ENCODE data around the gene MISP.

MISP gene

GRCh38 chr19:800360-801029, 49.6 kb downstream of the MISP start:
- no peak for DNase-seq
- POLR2A ChIA-PET, result interaction anchor here (0.9 kb wide), 1 partner anchor 10 kb away, joined by 3 read pairs; no protein-coding TSS in a partner anchor
- Histone ChIP-seq H3K9me3 (ENCODE audit: control extremely low read depth in 1 of 5, control insufficient read depth in 4 of 5, insufficient read depth in 2 of 5, low read depth in 1 of 5, low read length in 4 of 5) (no peaks in the 10 kb centered on the region), H3K27ac (ENCODE audit: insufficient read depth in 1 of 2, low read depth in 1 of 2, low read length in 2 of 2, poor library complexity in 1 of 2, severe bottlenecking in 2 of 2) (peak overlapping the region in 1 of 2 experiments; percentile 88), H3K27me3 (replicated peaks in 2 of 5; ENCODE audit: control insufficient read depth in 4 of 5, insufficient read depth in 5 of 5, low read length in 4 of 5) (no peaks in the 10 kb centered on the region), H3K4me3 (ENCODE audit: control insufficient read depth in 1 of 7, extremely low read depth in 1 of 7, insufficient read depth in 4 of 7, low read depth in 2 of 7, low read length in 6 of 7) (peak overlapping the region in 4 of 7 experiments; percentile 4 to 17 (median 8)), H3K36me3 (ENCODE audit: control insufficient read depth in 4 of 4, insufficient read depth in 4 of 4, low read length in 3 of 4) (peaks cover 0 to 73% (median 35%) of the 10 kb centered on the region in 4 experiments), H3K4me1 (ENCODE audit: control extremely low read depth in 1 of 4, control insufficient read depth in 4 of 4, insufficient read depth in 4 of 4, low read length in 3 of 4) (peaks cover 0 to 48% (median 39%) of the 10 kb centered on the region in 4 experiments)
- CTCF ChIA-PET, result interaction anchor here (1.0 kb wide), 2 partner anchors 28 to 41 kb away, joined by 3 read pairs; partner anchors contain the start of gene PRTN3
- 69% methylated on average over 11 of the region's 17 CpGs for WGBS (ENCODE audit: insufficient coverage)

DNA sequence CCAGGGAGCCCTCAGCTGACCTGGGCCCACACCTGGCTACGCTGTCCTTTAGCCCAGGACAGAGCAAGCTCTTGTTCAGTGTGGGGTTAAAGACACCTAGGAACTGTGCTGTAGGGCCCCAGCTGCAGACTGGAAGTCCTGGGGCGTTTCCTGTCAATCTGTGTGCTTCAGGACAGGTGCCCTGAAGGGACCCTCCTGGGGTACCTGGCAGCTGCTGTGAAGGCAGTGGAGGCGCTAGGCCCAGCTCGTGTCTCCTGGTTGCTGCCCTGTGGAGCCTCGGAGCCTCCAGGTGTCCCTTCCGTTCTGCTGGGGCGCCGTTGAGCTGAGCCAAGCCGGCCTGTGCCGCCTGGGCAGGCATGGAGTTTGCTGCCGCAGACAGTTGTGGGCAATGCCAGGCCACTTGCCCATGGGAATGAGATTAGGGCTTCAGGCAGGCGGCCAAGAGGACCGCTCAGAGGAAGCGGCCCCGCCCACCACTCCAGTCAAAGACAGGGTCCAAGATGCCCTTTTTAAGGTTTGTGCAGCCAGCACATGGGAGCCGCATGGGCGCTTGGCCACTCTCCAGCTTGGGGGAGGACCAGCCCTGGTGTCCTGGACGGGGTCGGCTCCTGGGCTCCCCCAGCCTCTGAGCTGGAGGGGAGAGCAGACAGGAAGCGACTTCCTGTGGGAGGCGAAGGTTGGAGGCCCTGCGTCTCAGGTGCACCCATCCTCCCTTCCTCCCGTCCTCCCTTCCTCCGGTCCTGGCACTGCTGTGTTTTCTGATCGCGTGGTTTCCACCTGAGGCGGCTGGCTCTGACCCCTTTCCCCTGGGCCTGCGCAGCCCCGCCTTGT, 50.3 kb downstream of the MISP start:
- Histone ChIP-seq H3K4me3 (ENCODE audit: control insufficient read depth in 1 of 7, extremely low read depth in 1 of 7, insufficient read depth in 4 of 7, low read depth in 2 of 7, low read length in 6 of 7) (peak overlapping the region in 3 of 7 experiments; percentile 4 to 28 (median 26)), H3K9me3 (ENCODE audit: control extremely low read depth in 1 of 5, control insufficient read depth in 4 of 5, insufficient read depth in 2 of 5, low read depth in 1 of 5, low read length in 4 of 5) (no peaks in the 10 kb centered on the region), H3K36me3 (ENCODE audit: control insufficient read depth in 4 of 4, insufficient read depth in 4 of 4, low read length in 3 of 4) (peaks cover 0 to 81% (median 42%) of the 10 kb centered on the region in 4 experiments), H3K4me1 (ENCODE audit: control extremely low read depth in 1 of 4, control insufficient read depth in 4 of 4, insufficient read depth in 4 of 4, low read length in 3 of 4) (peaks cover 0 to 45% (median 37%) of the 10 kb centered on the region in 4 experiments), H3K27me3 (replicated peaks in 2 of 5; ENCODE audit: control insufficient read depth in 4 of 5, insufficient read depth in 5 of 5, low read length in 4 of 5) (no peaks in the 10 kb centered on the region), H3K27ac (ENCODE audit: insufficient read depth in 1 of 2, low read depth in 1 of 2, low read length in 2 of 2, poor library complexity in 1 of 2, severe bottlenecking in 2 of 2) (peak overlapping the region in 1 of 2 experiments; percentile 43)
- DNase-seq, result no peak
- ChIA-PET CTCF (interaction anchor here (1.0 to 1.9 kb wide), 3 partner anchors 29 to 40 kb away, joined by 3 to 4 read pairs (median 3); partner anchors contain the start of gene PRTN3), POLR2A (interaction anchor here (0.9 kb wide), 1 partner anchor 10 kb away, joined by 3 read pairs; no protein-coding TSS in a partner anchor)
- 46% methylated on average over 26 of the region's 29 CpGs for WGBS (ENCODE audit: insufficient coverage)

GRCh38 chr19:801861-802497, 51.1 kb downstream of the MISP start:
- H3K27me3 ChIP-seq (replicated peaks in 2 of 5; ENCODE audit: control insufficient read depth in 4 of 5, insufficient read depth in 5 of 5, low read length in 4 of 5), result no peaks in the 10 kb centered on the region
- H3K36me3 ChIP-seq (ENCODE audit: control insufficient read depth in 4 of 4, insufficient read depth in 4 of 4, low read length in 3 of 4), result peaks cover 5 to 88% (median 49%) of the 10 kb centered on the region in 4 experiments
- CTCF ChIA-PET, result interaction anchor here (1.9 kb wide), 1 partner anchor 31 kb away, joined by 4 read pairs; no protein-coding TSS in a partner anchor
- WGBS (ENCODE audit: insufficient coverage), result 91% methylated on average over 18 of the region's 23 CpGs
- H3K27ac ChIP-seq (ENCODE audit: insufficient read depth in 1 of 2, low read depth in 1 of 2, low read length in 2 of 2, poor library complexity in 1 of 2, severe bottlenecking in 2 of 2), result peak overlapping the region in 1 of 2 experiments; percentile 43
- no peak for DNase-seq
- H3K4me1 ChIP-seq (ENCODE audit: control extremely low read depth in 1 of 4, control insufficient read depth in 4 of 4, insufficient read depth in 4 of 4, low read length in 3 of 4), result peaks cover 0 to 41% (median 34%) of the 10 kb centered on the region in 4 experiments
- no peaks in the 10 kb centered on the region for H3K9me3 ChIP-seq (ENCODE audit: control extremely low read depth in 1 of 5, control insufficient read depth in 4 of 5, insufficient read depth in 2 of 5, low read depth in 1 of 5, low read length in 4 of 5)
- peak overlapping the region in 1 of 7 experiments; percentile 28 for H3K4me3 ChIP-seq (ENCODE audit: control insufficient read depth in 1 of 7, extremely low read depth in 1 of 7, insufficient read depth in 4 of 7, low read depth in 2 of 7, low read length in 6 of 7)
- POLR2A ChIA-PET, result no interaction called here

GRCh38 chr19:802498-803098, 51.7 kb downstream of the MISP start:
- no peaks in the 10 kb centered on the region for H3K9me3 ChIP-seq (ENCODE audit: control extremely low read depth in 1 of 5, control insufficient read depth in 4 of 5, insufficient read depth in 2 of 5, low read depth in 1 of 5, low read length in 4 of 5)
- CTCF ChIA-PET, result interaction anchor here (1.9 kb wide), 1 partner anchor 32 kb away, joined by 4 read pairs; no protein-coding TSS in a partner anchor
- WGBS (ENCODE audit: insufficient coverage), result 97% methylated on average over 20 of the region's 28 CpGs
- POLR2A ChIA-PET, result no interaction called here
- H3K4me1 ChIP-seq (ENCODE audit: control extremely low read depth in 1 of 4, control insufficient read depth in 4 of 4, insufficient read depth in 4 of 4, low read length in 3 of 4), result peaks cover 0 to 41% (median 34%) of the 10 kb centered on the region in 4 experiments
- H3K27ac ChIP-seq (ENCODE audit: insufficient read depth in 1 of 2, low read depth in 1 of 2, low read length in 2 of 2, poor library complexity in 1 of 2, severe bottlenecking in 2 of 2), result no peak overlapping the region
- no peak for DNase-seq
- H3K27me3 ChIP-seq (replicated peaks in 2 of 5; ENCODE audit: control insufficient read depth in 4 of 5, insufficient read depth in 5 of 5, low read length in 4 of 5), result no peaks in the 10 kb centered on the region
- H3K4me3 ChIP-seq (ENCODE audit: control insufficient read depth in 1 of 7, extremely low read depth in 1 of 7, insufficient read depth in 4 of 7, low read depth in 2 of 7, low read length in 6 of 7), result no peak overlapping the region
- peaks cover 7 to 94% (median 53%) of the 10 kb centered on the region in 4 experiments for H3K36me3 ChIP-seq (ENCODE audit: control insufficient read depth in 4 of 4, insufficient read depth in 4 of 4, low read length in 3 of 4)

- no peaks in the 10 kb centered on the region for H3K27me3 ChIP-seq (replicated peaks in 2 of 5; ENCODE audit: control insufficient read depth in 4 of 5, insufficient read depth in 5 of 5, low read length in 4 of 5)
- CTCF ChIA-PET, result interaction anchor here (0.8 to 1.9 kb wide), 2 partner anchors 24 to 32 kb away, joined by 3 to 4 read pairs; no protein-coding TSS in a partner anchor
- POLR2A ChIA-PET, result no interaction called here
- peaks cover 11 to 98% (median 57%) of the 10 kb centered on the region in 4 experiments for H3K36me3 ChIP-seq (ENCODE audit: control insufficient read depth in 4 of 4, insufficient read depth in 4 of 4, low read length in 3 of 4)
- peaks cover 0 to 41% (median 33%) of the 10 kb centered on the region in 4 experiments for H3K4me1 ChIP-seq (ENCODE audit: control extremely low read depth in 1 of 4, control insufficient read depth in 4 of 4, insufficient read depth in 4 of 4, low read length in 3 of 4)
- no peak overlapping the region for H3K27ac ChIP-seq (ENCODE audit: insufficient read depth in 1 of 2, low read depth in 1 of 2, low read length in 2 of 2, poor library complexity in 1 of 2, severe bottlenecking in 2 of 2)
- H3K4me3 ChIP-seq (ENCODE audit: control insufficient read depth in 1 of 7, extremely low read depth in 1 of 7, insufficient read depth in 4 of 7, low read depth in 2 of 7, low read length in 6 of 7), result no peak overlapping the region
- H3K9me3 ChIP-seq (ENCODE audit: control extremely low read depth in 1 of 5, control insufficient read depth in 4 of 5, insufficient read depth in 2 of 5, low read depth in 1 of 5, low read length in 4 of 5), result no peaks in the 10 kb centered on the region
- DNase-seq, result no peak
- WGBS (ENCODE audit: insufficient coverage), result 96% methylated on average over 17 of the region's 17 CpGs
Observed at GRCh38 chr19:803099-803561, 52.2 kb downstream of the MISP start.

DNA sequence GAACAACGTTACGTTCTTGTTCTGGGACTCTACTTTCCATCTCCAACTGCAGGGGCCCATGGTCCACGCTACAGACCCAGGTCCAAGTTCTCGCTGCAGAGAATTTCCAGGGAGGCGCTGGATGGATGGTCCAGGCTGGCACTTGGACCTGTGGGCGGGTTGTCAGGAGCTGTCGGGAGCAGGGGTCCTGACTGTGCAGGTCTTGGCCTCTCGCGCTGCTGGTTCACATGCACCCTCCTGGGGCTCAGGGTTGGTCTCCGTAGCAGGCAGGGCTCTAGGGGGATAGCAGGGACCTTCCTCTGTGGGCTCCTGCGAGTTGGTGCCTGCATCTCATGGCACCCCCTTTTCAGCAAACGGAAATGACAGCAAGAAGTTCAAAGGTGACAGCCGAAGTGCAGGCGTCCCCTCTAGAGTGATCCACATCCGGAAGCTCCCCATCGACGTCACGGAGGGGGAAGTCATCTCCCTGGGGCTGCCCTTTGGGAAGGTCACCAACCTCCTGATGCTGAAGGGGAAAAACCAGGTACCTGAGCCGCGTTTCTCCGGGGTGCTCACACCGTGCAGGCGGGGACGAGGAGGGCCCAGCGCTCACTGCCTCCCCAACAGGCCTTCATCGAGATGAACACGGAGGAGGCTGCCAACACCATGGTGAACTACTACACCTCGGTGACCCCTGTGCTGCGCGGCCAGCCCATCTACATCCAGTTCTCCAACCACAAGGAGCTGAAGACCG, 52.9 kb downstream of the MISP start:
- Histone ChIP-seq H3K9me3 (ENCODE audit: control extremely low read depth in 1 of 5, control insufficient read depth in 4 of 5, insufficient read depth in 2 of 5, low read depth in 1 of 5, low read length in 4 of 5) (no peaks in the 10 kb centered on the region), H3K4me3 (ENCODE audit: control insufficient read depth in 1 of 7, extremely low read depth in 1 of 7, insufficient read depth in 4 of 7, low read depth in 2 of 7, low read length in 6 of 7) (no peak overlapping the region), H3K36me3 (ENCODE audit: control insufficient read depth in 4 of 4, insufficient read depth in 4 of 4, low read length in 3 of 4) (peaks cover 11 to 99% (median 61%) of the 10 kb centered on the region in 4 experiments), H3K27me3 (replicated peaks in 2 of 5; ENCODE audit: control insufficient read depth in 4 of 5, insufficient read depth in 5 of 5, low read length in 4 of 5) (no peaks in the 10 kb centered on the region), H3K4me1 (ENCODE audit: control extremely low read depth in 1 of 4, control insufficient read depth in 4 of 4, insufficient read depth in 4 of 4, low read length in 3 of 4) (peaks cover 0 to 34% (median 28%) of the 10 kb centered on the region in 4 experiments), H3K27ac (ENCODE audit: insufficient read depth in 1 of 2, low read depth in 1 of 2, low read length in 2 of 2, poor library complexity in 1 of 2, severe bottlenecking in 2 of 2) (no peak overlapping the region)
- no peak for DNase-seq
- 97% methylated on average over 27 of the region's 31 CpGs for WGBS (ENCODE audit: insufficient coverage)
- POLR2A ChIA-PET, result no interaction called here
- CTCF ChIA-PET, result interaction anchor here (0.8 kb wide), 1 partner anchor 23 kb away, joined by 3 read pairs; no protein-coding TSS in a partner anchor
